GM12801 (cell line): Measurements from ENCODE around the gene CXXC4.

Source experiments
- TF ChIP-seq, protein P1 (sequence below): IDR thresholded peaks from one replicate; pipeline ENCODE4 v1.5.1; 2011; ENCODE audit warnings: control low read depth; ENCODE audit not compliant: insufficient read length; ENCODE audit errors: extremely low read depth

Gene CXXC4

DNA sequence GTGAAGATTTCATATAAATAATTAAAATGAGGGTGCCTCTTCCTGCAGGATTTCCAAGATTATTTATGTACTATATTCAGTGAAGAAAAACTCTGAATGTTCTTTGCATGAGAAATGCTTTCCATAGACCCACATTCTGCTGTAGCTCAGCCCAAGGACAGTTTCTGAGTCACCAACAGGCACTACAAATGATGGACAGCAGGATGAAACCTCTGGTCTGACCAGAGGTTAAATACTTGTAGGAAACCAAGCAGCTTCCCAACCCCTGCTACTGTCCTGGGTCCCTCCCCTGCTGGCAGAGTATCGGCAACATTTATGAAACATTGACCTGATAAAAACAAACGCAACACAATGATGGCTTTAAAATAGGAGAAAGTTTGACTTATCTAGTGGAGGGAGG is 73.1 kb downstream of the CXXC4 start:
- TF ChIP-seq, protein P1, sequence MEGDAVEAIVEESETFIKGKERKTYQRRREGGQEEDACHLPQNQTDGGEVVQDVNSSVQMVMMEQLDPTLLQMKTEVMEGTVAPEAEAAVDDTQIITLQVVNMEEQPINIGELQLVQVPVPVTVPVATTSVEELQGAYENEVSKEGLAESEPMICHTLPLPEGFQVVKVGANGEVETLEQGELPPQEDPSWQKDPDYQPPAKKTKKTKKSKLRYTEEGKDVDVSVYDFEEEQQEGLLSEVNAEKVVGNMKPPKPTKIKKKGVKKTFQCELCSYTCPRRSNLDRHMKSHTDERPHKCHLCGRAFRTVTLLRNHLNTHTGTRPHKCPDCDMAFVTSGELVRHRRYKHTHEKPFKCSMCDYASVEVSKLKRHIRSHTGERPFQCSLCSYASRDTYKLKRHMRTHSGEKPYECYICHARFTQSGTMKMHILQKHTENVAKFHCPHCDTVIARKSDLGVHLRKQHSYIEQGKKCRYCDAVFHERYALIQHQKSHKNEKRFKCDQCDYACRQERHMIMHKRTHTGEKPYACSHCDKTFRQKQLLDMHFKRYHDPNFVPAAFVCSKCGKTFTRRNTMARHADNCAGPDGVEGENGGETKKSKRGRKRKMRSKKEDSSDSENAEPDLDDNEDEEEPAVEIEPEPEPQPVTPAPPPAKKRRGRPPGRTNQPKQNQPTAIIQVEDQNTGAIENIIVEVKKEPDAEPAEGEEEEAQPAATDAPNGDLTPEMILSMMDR: no peak

DNA sequence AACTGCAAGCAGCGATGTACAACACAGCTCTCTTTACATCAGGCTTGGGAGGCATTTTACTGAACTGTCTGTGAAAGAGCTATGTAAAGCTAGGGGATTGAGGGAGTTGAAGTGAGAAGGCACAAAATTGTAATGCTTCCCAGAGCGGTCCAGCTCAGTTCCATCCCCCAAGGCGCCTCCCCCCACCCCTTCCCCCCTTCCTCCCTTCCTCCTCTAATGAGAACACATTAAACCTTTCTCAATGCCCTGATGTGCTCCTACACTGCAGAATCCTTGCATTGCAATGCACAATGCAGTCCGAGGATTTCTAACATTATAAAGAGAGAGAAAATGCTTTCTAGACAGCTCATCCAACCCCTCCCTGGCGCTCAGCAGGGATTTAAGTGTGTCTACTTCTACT is 73.9 kb downstream of the CXXC4 start:
- TF ChIP-seq, protein P1: no peak
